Progenitor cell of endocrine pancreas (in vitro differentiated cells): Measurements from ENCODE around the gene CRYZL1. TPM values are rescaled to one million over a fixed set of nuclear protein-coding genes. Genes with fewer than 3 reads are reported as not detected.

Source experiments
- DNase-seq: peaks from one replicate; pipeline ENCODE4 v3.0.0; 2021; ENCODE audit warnings: low spot score; ENCODE audit not compliant: unreplicated experiment
- H3K27ac Mint-ChIP-seq: 2 replicates; pipeline ENCODE4 v1.8.0; 2021; ENCODE audit warnings: mild to moderate bottlenecking, moderate library complexity, mixed read lengths
- H3K27me3 Mint-ChIP-seq: 2 replicates; pipeline ENCODE4 v1.8.0; 2021; ENCODE audit warnings: mixed read lengths
- H3K36me3 Mint-ChIP-seq: 2 replicates; pipeline ENCODE4 v1.8.0; 2022; ENCODE audit warnings: mixed read lengths; ENCODE audit not compliant: insufficient read depth
- H3K4me1 Mint-ChIP-seq: 2 replicates; pipeline ENCODE4 v1.8.0; 2021; ENCODE audit warnings: low read depth, mixed read lengths
- H3K4me3 Mint-ChIP-seq: 2 replicates; pipeline ENCODE4 v1.8.0; 2021; ENCODE audit warnings: low read depth, mild to moderate bottlenecking, moderate library complexity, mixed read lengths
- H3K9me3 Mint-ChIP-seq: 2 replicates; pipeline ENCODE4 v1.8.0; 2021; ENCODE audit warnings: low read depth, mixed read lengths
- CTCF ChIP-seq: fragments of 200-600 bp; sonication (generic); IDR thresholded peaks from one replicate; pipeline ENCODE4 v1.5.0; 2021; ENCODE audit warnings: antibody characterized with exemption, mild to moderate bottlenecking; ENCODE audit not compliant: unreplicated experiment
- total RNA-seq: library from RNA; stranded (reverse); gene quantifications from 2 replicates; pipeline ENCODE4 v1.2.1, GENCODE V29; 2021

CRYZL1 gene
- total RNA-seq, 1 donor from 2014 or later = 42.8 TPM

GRCh38 chr21:33561373-33561772 is 80.2 kb downstream of the CRYZL1 start:
- peaks cover 41% of the 10 kb centered on the region for H3K36me3 Mint-ChIP-seq
- no peak for DNase-seq
- no peak overlapping the region for H3K4me3 Mint-ChIP-seq
- H3K27ac Mint-ChIP-seq = peak overlapping the region; percentile 2
- H3K27me3 Mint-ChIP-seq = no peaks in the 10 kb centered on the region
- no peaks in the 10 kb centered on the region for H3K4me1 Mint-ChIP-seq
- H3K9me3 Mint-ChIP-seq = no peaks in the 10 kb centered on the region
- TF ChIP-seq CTCF = no peak

- Mint-ChIP-seq H3K9me3 (no peaks in the 10 kb centered on the region), H3K4me3 (no peak overlapping the region), H3K27ac (peak overlapping the region; percentile 2), H3K27me3 (no peaks in the 10 kb centered on the region), H3K4me1 (no peaks in the 10 kb centered on the region), H3K36me3 (peaks cover 43% of the 10 kb centered on the region)
- no peak for TF ChIP-seq CTCF
- no peak for DNase-seq
These were observed 80.6 kb downstream of the CRYZL1 start for GRCh38 chr21:33560965-33561364.

DNA sequence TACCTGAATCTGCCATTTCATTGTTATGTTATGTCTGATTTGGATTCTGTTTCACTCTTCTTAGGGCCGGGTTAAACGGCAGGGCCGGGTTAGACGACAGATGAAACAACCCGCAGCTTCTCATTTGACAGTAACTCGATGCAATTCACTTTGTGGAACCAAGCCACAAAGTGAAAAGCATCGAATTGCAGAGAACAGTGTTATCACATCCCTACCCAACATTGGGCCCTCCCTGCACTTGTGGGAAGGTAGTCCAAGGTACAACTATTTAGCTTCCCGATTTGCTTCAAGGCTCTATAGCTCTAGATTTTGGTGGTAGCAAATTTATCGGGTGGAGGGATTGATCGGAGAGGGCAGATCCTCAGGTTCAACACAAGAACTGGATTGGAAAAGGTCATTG is 81.7 kb downstream of the CRYZL1 start:
- no peak for DNase-seq
- Mint-ChIP-seq H3K36me3 (peaks cover 51% of the 10 kb centered on the region), H3K27ac (no peak overlapping the region), H3K27me3 (no peaks in the 10 kb centered on the region), H3K4me3 (no peak overlapping the region), H3K9me3 (no peaks in the 10 kb centered on the region), H3K4me1 (no peaks in the 10 kb centered on the region)
- no peak for TF ChIP-seq CTCF

- Mint-ChIP-seq H3K9me3 (no peaks in the 10 kb centered on the region), H3K4me3 (no peak overlapping the region), H3K27me3 (no peaks in the 10 kb centered on the region), H3K36me3 (peaks cover 58% of the 10 kb centered on the region), H3K27ac (no peak overlapping the region), H3K4me1 (no peaks in the 10 kb centered on the region)
- DNase-seq = no peak
- TF ChIP-seq CTCF = no peak
These were observed 82.6 kb downstream of the CRYZL1 start for GRCh38 chr21:33558777-33559421.

DNA sequence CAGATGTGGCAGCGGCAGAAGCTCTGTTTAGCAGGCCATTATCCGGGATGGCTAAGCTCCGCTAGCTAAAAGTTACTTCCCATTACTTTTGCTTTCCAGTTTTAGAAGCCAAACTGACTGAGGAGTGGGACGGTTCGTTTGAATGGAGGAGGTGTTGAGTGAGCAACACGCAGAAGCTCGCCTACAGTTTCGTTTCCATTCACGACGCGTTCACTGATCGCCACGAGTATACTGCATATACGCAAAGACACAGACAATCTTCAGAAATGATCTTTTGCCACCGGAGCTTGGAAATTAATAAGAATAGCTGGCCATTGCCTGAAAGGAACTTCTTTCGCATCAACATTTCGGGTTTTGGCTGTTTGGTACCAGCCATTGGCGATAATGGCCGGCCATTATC is 84.1 kb downstream of the CRYZL1 start:
- Mint-ChIP-seq H3K36me3 (peaks cover 59% of the 10 kb centered on the region), H3K27ac (peak overlapping the region; percentile 64), H3K4me1 (no peaks in the 10 kb centered on the region), H3K4me3 (no peak overlapping the region), H3K9me3 (no peaks in the 10 kb centered on the region), H3K27me3 (no peaks in the 10 kb centered on the region)
- DNase-seq = no peak
- TF ChIP-seq CTCF = no peak
